Neural cell (in vitro differentiated cells): ENCODE measurements around the gene STRN.

Experiments used
- EZH2 ChIP-seq: fragments of 200-600, 300-800 bp; shearing (Covaris generic), sonication (generic); IDR thresholded peaks from 2 replicates; pipeline ENCODE4 v1.6.1; 2014; ENCODE audit warnings: antibody characterized with exemption, low read length, borderline replicate concordance, mild to moderate bottlenecking; ENCODE audit not compliant: insufficient read depth, poor library complexity, severe bottlenecking
- REST ChIP-seq: IDR thresholded peaks from 2 replicates; pipeline ENCODE4 v1.6.1; 2012; ENCODE audit warnings: borderline replicate concordance
- SMC3 ChIP-seq: fragments of 450-650 bp; conservative IDR thresholded peaks from 2 replicates; pipeline ENCODE4 v1.6.1; 2014; ENCODE audit warnings: antibody characterized with exemption, mild to moderate bottlenecking, moderate library complexity; ENCODE audit not compliant: poor library complexity

- no peak for TF ChIP-seq SMC3
- no peak for TF ChIP-seq EZH2
- TF ChIP-seq REST, result no peak
These were observed 50.7 kb downstream of the STRN start for GRCh38 chr2:36915627-36916026.
